ENCODE measurements around the gene NELFCD.

DNA sequence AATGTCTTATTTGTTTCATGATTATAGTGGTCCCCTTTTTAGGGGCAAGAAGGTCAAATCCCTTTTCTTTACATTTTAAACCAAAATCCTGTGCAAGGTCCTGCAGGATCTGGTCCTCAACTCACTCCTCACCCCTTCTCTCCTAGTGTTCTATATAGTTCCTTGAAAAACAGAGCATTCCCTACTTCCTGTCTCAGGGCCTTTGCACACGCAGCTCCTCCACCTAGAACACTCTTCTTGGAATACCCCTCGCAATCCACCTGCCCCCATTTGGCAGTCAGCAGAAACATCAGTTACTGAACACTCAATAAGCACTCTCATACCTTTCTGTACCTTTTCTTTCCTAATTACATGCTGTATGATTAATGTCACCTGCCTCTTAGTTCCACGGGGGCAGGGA is 54.3 kb downstream of the NELFCD start:
- TF ChIP-seq, protein P1, sequence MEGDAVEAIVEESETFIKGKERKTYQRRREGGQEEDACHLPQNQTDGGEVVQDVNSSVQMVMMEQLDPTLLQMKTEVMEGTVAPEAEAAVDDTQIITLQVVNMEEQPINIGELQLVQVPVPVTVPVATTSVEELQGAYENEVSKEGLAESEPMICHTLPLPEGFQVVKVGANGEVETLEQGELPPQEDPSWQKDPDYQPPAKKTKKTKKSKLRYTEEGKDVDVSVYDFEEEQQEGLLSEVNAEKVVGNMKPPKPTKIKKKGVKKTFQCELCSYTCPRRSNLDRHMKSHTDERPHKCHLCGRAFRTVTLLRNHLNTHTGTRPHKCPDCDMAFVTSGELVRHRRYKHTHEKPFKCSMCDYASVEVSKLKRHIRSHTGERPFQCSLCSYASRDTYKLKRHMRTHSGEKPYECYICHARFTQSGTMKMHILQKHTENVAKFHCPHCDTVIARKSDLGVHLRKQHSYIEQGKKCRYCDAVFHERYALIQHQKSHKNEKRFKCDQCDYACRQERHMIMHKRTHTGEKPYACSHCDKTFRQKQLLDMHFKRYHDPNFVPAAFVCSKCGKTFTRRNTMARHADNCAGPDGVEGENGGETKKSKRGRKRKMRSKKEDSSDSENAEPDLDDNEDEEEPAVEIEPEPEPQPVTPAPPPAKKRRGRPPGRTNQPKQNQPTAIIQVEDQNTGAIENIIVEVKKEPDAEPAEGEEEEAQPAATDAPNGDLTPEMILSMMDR (IDR thresholded peaks at IDR 0.05), result no peak
- TF ChIP-seq ZFX (IDR thresholded peaks at IDR 0.05; ENCODE audit: borderline replicate concordance), result no peak

Data from 22Rv1 (cell line).